RCC 7860 (cell line): ENCODE measurements around the gene CH25H.

ENCODE experiments used
- DNase-seq: peaks from one replicate; pipeline ENCODE4 v3.0.0-alpha.2; 2015; ENCODE audit warnings: low spot score
- FAIRE-seq: peaks from 2 replicates; lab custom pipeline; 2012; peaks lifted over from hg19 to GRCh38; lab: Jason Lieb, UNC

CH25H gene

GRCh38 chr10:89233033-89233432 is 25.9 kb upstream of the CH25H start:
- FAIRE-seq (no peak), DNase-seq (no peak)

GRCh38 chr10:89228962-89229361 is 21.8 kb upstream of the CH25H start:
- no peak for FAIRE-seq
- no peak for DNase-seq

- DNase-seq, result no peak
- FAIRE-seq, result no peak
Observed at GRCh38 chr10:89228146-89228545, 21.0 kb upstream of the CH25H start.

DNA sequence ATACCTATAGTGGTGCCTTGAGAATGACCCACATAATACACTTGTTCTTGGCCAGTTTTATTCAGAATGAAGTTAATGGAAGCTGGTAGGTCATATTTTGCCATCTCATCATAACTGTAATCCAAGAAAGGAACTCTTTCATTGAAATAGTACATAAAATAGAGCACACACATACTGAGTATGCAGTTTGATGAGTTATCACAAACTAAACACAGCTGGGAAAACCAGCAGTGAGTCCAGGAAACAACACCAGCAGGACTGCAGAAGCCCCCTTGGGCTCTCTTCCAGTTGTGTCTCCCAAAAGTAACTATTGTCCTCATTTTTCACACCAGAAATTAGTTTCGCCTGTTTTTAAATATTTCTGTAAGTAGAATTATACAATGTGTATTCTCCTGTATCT is 19.8 kb upstream of the CH25H start:
- DNase-seq (no peak), FAIRE-seq (no peak)

- no peak for FAIRE-seq
Observed at GRCh38 chr10:89224739-89225443, 17.8 kb upstream of the CH25H start.

DNA sequence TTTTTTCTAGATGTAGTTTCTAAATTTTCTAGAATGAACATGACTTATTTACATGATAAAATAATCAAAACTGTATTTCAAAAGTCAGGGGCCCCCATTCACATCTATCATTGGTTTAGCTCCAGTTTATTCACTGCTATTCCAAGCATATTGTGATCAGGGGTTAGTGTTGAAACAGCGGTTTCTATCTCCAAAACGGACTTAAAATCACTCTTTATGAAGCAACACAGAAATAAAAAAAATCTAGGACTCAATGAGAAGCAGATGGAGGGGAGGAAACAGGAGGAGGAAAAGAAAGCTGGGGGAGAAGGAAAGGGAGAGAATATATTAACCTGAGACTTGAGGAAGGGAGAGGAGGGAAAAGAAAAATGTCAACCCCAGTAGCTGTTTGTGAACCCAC is 14.8 kb upstream of the CH25H start:
- FAIRE-seq (no peak), DNase-seq (no peak)

More at GRCh38 chr10:89224739-89225443, 17.8 kb upstream of the CH25H start:
- DNase-seq, result no peak

- DNase-seq, result no peak
- FAIRE-seq, result no peak
Observed at GRCh38 chr10:89219513-89220218, 12.5 kb upstream of the CH25H start.

GRCh38 chr10:89217057-89217990 is 10.2 kb upstream of the CH25H start:
- FAIRE-seq, result peak; percentile 90
- DNase-seq, result peak; percentile 44

DNA sequence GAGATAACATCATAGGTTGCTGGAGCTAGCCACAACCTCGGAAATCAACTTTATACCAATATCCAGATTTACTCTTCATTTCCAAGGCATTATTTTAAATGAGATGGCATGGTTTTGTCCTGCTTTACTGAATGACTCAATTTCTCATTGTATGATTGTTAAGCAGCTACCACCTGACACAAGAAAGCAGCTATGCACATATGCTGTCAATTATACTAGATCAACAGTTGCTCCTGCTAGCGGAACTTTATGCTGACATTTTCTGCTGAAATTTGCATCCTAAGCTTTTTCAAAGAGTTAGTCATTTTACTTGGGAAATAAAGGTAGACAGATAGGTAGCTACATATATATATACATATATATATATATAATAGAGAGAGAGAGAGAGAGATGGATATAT is 8.9 kb upstream of the CH25H start:
- DNase-seq, result no peak
- no peak for FAIRE-seq

- DNase-seq, result no peak
- FAIRE-seq, result no peak
Observed at GRCh38 chr10:89215511-89215910, 8.4 kb upstream of the CH25H start.

- no peak for DNase-seq
- no peak for FAIRE-seq
Observed at GRCh38 chr10:89214566-89215165, 7.5 kb upstream of the CH25H start.

- peak; percentile 16 for DNase-seq
- FAIRE-seq, result peak; percentile 72
Observed at GRCh38 chr10:89213191-89213808, 6.2 kb upstream of the CH25H start.

- no peak for DNase-seq
- FAIRE-seq, result no peak
Observed at GRCh38 chr10:89210794-89211425, 3.8 kb upstream of the CH25H start.

- DNase-seq (no peak), FAIRE-seq (no peak)
Observed at GRCh38 chr10:89209718-89210117, 2.6 kb upstream of the CH25H start.

GRCh38 chr10:89207801-89208551 is 859 bp upstream of the CH25H start:
- no peak for DNase-seq
- no peak for FAIRE-seq

GRCh38 chr10:89206402-89207180 is 526 bp downstream of the CH25H start:
- FAIRE-seq (no peak), DNase-seq (no peak)

DNA sequence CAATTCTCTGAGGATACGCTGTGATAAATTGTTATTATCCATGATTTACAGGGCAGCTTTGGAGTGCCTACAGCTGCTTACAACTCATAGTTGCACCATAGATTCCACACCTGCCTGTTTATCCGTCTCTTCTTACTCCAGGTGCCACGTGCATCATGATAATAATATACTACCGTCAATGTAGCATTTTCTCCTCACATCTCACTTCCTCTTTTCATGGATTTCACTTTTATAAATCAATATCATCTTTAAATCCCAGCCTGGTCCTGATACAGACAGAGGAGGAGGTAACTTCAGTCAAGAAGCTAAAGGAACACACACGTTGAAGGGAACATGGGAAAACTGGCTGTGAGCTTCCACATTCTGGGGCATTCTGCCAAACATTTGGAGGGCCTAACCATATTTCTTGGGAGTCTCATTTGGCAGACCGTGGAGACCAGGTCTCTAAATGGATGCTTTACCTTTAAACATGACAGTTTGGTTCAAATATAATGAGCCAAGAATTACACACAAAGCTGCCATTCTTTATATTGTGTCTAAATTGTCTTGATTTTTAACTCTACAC is 2.4 kb downstream of the CH25H start:
- no peak for FAIRE-seq
- no peak for DNase-seq

DNA sequence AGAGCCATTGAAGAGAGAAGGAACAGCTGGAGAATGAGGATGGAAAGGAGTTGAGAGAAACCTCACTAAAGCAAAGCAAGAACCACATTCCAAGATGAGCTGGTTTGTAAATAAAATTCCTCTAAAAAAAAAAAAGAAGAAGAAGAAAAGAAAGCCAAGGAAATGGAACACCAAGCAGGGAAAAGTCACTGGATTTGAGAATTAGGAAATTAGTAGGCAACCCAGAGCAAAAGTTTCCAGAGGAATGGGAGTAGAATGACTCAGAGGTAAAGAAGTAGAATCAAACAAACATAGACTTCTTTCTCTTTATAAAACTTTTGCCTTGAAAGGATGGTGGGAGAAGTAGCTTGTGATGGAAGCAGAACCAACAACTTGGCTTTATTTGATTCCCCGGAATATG is 3.9 kb downstream of the CH25H start:
- DNase-seq (no peak), FAIRE-seq (no peak)
